RCC 7860 (cell line): ENCODE results near the gene CCDC150.
"Not testable (repeated sequence)": the region's sequence is repeated elsewhere in the genome, so short reads cannot be mapped to it uniquely, and the experiment has no call there.

Source experiments
- DNase-seq: peaks from one replicate; pipeline ENCODE4 v3.0.0-alpha.2; 2015; ENCODE audit warnings: low spot score
- FAIRE-seq: peaks from 2 replicates; lab custom pipeline; 2012; peaks lifted over from hg19 to GRCh38; lab: Jason Lieb, UNC

CCDC150 gene

GRCh38 chr2:196630531-196630930 lies 9.0 kb upstream of the CCDC150 start:
- FAIRE-seq (no peak), DNase-seq (no peak)

DNA sequence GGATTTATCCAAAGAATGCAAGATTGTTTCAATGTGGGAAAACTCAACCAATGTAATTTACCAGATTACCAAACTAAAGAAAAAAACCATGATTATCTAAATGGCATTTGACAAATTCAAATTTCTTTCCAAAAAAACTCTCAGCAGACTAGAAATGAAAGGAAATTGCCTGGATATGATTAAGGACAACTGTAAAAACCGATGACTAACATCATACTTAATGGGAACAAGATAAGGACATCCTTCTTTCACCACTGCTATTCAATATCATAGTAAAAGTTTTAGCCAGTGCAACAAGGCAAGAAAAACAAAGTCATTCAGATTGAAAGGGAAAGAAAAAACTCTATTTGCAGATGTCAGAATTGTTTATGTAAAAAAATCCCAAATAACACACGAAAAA lies 4.4 kb upstream of the CCDC150 start:
- no peak for DNase-seq

DNA sequence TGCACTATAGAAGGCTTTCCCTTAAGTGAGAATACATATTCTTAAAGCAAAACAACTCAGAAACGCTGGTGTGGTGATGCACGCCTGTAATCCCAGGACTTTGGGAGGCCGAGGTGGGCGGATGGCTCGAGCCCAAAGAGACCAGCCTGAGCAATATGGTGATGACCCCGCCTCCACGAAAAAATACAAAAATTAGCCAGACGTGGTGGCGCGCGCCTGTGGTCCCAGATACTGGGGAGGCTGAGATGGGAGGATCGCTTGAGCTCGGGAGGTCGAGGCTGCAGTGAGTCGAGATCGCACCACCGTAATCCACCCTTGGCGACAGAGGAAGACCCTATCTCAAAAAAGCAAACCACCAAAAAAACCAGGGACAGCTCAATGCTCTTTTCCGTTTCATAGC lies 750 bp upstream of the CCDC150 start:
- DNase-seq: no peak
- FAIRE-seq: no peak

More for the DNA sequence above, 4.4 kb upstream of the CCDC150 start:
- no peak for FAIRE-seq

GRCh38 chr2:196640031-196640548 lies 575 bp downstream of the CCDC150 start:
- no peak for DNase-seq
- no peak for FAIRE-seq

DNA sequence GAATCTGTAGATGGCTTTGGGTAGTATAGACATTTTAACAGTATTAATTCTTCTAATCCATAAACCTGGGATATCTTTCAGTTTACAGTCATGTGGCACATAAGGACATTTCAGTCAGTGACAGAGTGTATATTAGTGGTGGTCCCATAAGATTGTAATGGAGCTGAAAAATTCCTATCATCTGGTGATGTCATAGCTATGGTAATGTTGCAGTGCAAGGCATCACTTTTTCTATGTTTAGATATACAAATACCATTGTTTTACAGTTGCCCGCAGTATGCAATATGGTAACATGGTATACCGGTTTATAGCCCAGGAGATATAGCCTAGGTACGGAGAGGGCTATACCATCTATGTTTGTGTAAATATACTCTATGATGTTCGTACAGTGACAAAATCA lies 9.7 kb downstream of the CCDC150 start:
- FAIRE-seq (no peak), DNase-seq (no peak)

DNA sequence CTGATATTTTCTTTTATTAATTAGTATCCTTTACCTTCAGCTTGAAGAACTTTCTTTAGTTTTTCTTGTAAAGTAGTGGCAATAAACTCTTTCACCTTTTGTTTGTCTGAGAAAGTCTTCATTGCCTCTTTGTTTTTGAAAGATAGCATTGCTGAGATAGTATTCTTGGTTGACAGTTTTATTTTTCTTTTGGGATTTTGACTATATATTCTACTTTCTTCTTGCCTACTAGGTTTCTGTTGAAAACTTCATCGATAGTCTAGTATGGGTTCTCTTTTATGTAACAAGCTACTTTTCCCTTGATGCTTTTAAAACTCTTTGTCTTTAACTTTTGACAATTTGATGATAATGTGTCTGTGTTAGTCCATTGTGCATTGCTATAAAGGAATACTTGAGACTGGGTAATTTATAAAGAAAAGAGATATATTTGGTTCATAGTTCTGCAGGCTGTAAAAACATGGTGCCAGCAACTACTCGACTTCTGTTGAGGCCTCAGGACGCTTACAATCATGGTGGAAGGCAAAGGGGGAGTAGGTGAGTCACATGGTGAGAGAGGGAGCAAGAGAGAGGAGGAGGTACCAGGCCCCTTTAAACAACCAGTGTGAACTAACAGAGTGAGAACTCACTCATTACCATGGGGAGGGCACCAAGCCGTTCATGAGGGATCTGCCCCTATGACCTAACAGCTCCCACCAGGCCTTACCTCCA lies 12.0 kb downstream of the CCDC150 start:
- no peak for FAIRE-seq
- DNase-seq: no peak

- DNase-seq (no peak), FAIRE-seq (no peak)
These were observed 13.4 kb downstream of the CCDC150 start for GRCh38 chr2:196652869-196653268.

DNA sequence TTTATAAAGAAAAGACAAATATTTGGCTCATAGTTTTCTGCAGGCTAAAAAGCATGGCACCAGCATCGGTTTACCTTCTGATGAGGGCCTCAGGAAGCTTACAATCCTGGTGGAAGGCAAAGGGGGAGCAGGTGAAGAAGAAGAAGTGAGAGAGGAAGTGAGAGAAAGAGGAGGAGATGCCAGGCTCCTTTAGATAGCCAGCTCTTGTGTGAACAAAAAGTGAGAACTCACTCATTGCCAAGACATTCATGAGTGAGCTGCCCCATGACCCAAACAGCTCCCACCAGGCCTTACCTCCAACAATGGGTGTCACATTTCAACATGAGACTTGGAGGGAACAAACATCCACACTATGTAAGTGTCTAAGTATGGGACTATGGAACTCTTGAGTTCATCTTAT lies 14.3 kb downstream of the CCDC150 start:
- DNase-seq (no peak), FAIRE-seq (no peak)

- no peak for FAIRE-seq
- no peak for DNase-seq
These were observed 16.2 kb downstream of the CCDC150 start for GRCh38 chr2:196655761-196656160.

- no peak for FAIRE-seq
These were observed 17.8 kb downstream of the CCDC150 start for GRCh38 chr2:196657333-196657732.

GRCh38 chr2:196659844-196660243 lies 20.3 kb downstream of the CCDC150 start:
- FAIRE-seq: no peak

More at GRCh38 chr2:196657333-196657732, 17.8 kb downstream of the CCDC150 start:
- no peak for DNase-seq

GRCh38 chr2:196660244-196660643 lies 20.7 kb downstream of the CCDC150 start:
- DNase-seq (no peak), FAIRE-seq (no peak)

More at GRCh38 chr2:196659844-196660243, 20.3 kb downstream of the CCDC150 start:
- DNase-seq: no peak

DNA sequence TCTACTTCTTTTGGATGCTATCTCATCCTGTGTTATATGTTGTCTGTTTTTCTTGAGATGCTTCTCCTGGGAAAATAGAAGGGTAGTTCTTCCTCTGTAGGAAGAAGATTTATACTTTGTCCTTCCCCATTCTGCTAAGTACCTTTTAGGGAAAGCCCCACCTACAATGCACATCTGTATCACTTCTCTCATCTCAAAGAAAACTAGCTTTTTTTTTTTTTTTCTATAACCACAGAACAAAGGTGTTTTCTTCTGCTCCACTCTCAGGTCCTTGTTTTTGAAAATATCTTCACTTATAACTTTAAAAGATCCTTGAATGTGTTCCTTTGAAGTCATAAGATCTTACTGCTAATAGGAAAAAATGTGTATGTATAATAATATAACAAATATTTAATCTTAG lies 30.8 kb downstream of the CCDC150 start:
- DNase-seq: no peak
- no peak for FAIRE-seq

DNA sequence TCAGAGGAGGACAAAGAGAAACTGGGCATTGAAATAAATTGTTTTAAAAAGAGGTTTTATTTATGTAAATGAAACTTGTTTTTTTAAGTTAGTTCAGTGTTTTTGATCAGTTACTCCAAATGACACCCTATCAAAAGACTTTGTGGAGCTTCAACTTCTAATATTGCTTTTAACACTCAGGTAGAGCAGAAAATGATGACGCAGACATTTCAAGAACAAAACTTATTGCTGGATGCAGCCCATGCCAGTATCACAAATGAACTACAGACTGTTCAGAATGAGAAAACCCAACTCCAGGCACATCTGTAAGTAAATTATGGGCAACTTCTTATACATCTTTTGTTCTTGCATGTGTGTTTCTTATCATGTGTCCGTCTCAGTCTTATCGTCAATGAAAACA lies 36.4 kb downstream of the CCDC150 start:
- DNase-seq: no peak
- no peak for FAIRE-seq

- FAIRE-seq (no peak), DNase-seq (peak; percentile 13)
These were observed 37.9 kb downstream of the CCDC150 start for GRCh38 chr2:196677404-196677803.

DNA sequence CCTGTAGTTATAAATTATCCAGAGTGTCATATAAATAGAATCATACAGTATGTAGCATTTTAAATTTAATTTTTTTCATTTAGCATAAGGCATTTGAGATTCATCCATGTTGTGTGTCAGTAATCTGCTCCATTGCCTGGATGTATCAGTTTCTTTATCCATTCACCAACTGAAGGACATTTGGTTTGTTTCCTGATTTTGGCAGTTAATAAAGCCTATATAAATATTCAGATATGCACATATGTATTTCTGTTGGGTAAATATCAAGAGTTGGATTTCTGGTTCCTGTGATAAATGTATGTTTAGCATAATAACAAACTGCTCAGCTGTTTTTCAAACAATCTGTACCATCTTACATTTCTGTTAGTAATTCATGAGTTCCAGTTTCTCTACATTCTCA lies 39.9 kb downstream of the CCDC150 start:
- FAIRE-seq: no peak
- no peak for DNase-seq

- DNase-seq (no peak), FAIRE-seq (no peak)
These were observed 42.0 kb downstream of the CCDC150 start for GRCh38 chr2:196681510-196681909.

GRCh38 chr2:196685792-196686191 lies 46.3 kb downstream of the CCDC150 start:
- FAIRE-seq: no peak
- DNase-seq: no peak

DNA sequence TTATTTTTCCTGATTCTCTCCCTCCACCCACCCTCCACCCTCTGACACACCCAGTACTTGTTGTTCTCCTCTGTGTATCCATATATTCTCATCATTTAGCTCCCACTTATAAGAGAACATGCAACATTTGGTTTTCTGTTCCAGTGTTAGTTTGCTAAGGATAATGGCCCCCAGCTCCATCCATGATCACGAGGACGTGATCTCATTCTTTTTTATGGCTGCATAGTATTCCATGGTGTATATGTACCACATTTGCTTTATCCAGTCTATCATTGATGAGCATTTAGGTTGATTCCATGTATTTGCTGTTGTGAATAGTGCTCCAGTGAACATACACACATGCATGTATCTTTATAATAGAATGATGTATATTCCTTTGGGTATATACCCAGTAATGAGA lies 47.2 kb downstream of the CCDC150 start:
- not testable (repeated sequence) for FAIRE-seq, DNase-seq

- peak; percentile 59 for DNase-seq
- FAIRE-seq: peak; percentile 26
These were observed 57.0 kb downstream of the CCDC150 start for GRCh38 chr2:196696423-196697079.

- no peak for DNase-seq
These were observed 58.3 kb downstream of the CCDC150 start for GRCh38 chr2:196697825-196698224.

GRCh38 chr2:196702641-196703040 lies 63.1 kb downstream of the CCDC150 start:
- DNase-seq (peak; percentile 82), FAIRE-seq (peak; percentile 80)

More at GRCh38 chr2:196697825-196698224, 58.3 kb downstream of the CCDC150 start:
- no peak for FAIRE-seq
